C4-2B (cell line): ENCODE results near the gene TPK1.

Experiments
- ZFX ChIP-seq: fragments of 450-650 bp; IDR thresholded peaks from 2 replicates; pipeline ENCODE4 v1.6.1; 2017
- TF ChIP-seq, protein P1 (sequence below): fragments of 450-650 bp; conservative IDR thresholded peaks from 2 replicates; pipeline ENCODE4 v1.5.1; 2017; ENCODE audit warnings: mild to moderate bottlenecking

- TF ChIP-seq, protein P1, sequence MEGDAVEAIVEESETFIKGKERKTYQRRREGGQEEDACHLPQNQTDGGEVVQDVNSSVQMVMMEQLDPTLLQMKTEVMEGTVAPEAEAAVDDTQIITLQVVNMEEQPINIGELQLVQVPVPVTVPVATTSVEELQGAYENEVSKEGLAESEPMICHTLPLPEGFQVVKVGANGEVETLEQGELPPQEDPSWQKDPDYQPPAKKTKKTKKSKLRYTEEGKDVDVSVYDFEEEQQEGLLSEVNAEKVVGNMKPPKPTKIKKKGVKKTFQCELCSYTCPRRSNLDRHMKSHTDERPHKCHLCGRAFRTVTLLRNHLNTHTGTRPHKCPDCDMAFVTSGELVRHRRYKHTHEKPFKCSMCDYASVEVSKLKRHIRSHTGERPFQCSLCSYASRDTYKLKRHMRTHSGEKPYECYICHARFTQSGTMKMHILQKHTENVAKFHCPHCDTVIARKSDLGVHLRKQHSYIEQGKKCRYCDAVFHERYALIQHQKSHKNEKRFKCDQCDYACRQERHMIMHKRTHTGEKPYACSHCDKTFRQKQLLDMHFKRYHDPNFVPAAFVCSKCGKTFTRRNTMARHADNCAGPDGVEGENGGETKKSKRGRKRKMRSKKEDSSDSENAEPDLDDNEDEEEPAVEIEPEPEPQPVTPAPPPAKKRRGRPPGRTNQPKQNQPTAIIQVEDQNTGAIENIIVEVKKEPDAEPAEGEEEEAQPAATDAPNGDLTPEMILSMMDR: no peak
- TF ChIP-seq ZFX: no peak
These were observed 229.6 kb downstream of the TPK1 start for GRCh38 chr7:144606261-144606660.
